Islet precursor cell (in vitro differentiated cells): ENCODE results near the gene MRPL20.
"Not testable (repeated sequence)": the region's sequence is repeated elsewhere in the genome, so short reads cannot be mapped to it uniquely, and the experiment has no call there.

Experiments
- DNase-seq: peaks from one replicate; pipeline ENCODE4 v3.0.0-alpha.2; 2018

The MRPL20 gene

GRCh38 chr1:1406821-1407635 is at the start of gene MRPL20:
TSS of gene MRPL20 (minus strand) at chr1:1407293. CDS start at chr1:1407217, 76 bp downstream.
- peak; percentile 96 for DNase-seq

DNA sequence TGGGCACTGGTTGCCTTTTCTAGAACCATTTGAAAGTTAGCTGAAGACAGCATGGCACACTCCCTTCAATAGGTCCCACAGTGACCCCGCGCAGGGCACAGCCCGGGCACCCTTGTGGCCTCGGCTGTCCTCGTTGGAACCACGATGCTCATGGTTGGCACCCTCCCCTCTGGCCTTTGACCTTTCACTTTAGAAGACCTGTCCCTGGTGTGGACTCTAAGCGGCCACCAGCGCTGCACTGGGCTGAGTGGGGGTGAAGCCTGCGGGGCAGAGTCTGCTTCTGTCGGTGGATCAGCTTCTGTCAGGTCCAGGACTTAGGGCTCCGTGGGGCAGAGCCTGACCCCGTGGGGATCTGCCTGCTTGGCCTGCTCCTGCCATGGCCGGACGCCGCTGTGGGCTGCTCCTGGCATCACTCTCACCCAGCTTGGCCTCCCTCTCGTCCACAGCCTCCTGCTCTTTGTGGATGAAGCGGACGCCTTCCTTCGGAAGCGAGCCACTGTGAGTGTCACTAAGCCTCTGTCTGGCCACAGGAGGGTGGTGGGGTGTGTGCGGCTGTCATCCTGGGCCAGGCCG is 49.7 kb upstream of the MRPL20 start:
- not testable (repeated sequence) for DNase-seq

GRCh38 chr1:1455934-1456333 is 48.8 kb upstream of the MRPL20 start:
- DNase-seq, result not testable (repeated sequence)

GRCh38 chr1:1455366-1455884 is 48.3 kb upstream of the MRPL20 start:
- no peak for DNase-seq

- DNase-seq, result not testable (repeated sequence)
Observed at GRCh38 chr1:1454286-1455056, 47.4 kb upstream of the MRPL20 start.

DNA sequence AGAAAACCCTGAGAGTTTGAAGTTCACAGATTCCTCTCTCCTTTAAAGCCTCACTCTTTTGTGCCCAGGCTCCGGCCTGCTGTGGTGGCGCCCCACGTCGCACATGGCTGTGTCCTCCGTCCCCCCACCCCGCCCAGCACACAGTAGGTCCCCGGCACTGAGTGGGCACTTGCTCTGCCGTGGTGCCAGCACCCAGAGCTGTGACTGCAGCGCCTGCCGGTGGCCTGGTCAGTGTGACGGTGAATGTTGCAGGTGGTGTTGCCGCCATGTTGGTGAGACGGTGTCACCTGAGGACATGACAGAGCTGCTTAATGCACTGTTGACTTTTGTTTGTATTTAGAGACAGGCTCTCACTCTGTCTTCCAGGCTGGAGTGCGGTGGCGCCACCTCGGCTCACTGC is 45.8 kb upstream of the MRPL20 start:
- DNase-seq, result no peak

GRCh38 chr1:1452365-1452739 is 45.3 kb upstream of the MRPL20 start:
- DNase-seq, result not testable (repeated sequence)

GRCh38 chr1:1451696-1452364 is 44.7 kb upstream of the MRPL20 start:
- DNase-seq, result no peak

GRCh38 chr1:1450616-1451015 is 43.5 kb upstream of the MRPL20 start:
- not testable (repeated sequence) for DNase-seq

DNA sequence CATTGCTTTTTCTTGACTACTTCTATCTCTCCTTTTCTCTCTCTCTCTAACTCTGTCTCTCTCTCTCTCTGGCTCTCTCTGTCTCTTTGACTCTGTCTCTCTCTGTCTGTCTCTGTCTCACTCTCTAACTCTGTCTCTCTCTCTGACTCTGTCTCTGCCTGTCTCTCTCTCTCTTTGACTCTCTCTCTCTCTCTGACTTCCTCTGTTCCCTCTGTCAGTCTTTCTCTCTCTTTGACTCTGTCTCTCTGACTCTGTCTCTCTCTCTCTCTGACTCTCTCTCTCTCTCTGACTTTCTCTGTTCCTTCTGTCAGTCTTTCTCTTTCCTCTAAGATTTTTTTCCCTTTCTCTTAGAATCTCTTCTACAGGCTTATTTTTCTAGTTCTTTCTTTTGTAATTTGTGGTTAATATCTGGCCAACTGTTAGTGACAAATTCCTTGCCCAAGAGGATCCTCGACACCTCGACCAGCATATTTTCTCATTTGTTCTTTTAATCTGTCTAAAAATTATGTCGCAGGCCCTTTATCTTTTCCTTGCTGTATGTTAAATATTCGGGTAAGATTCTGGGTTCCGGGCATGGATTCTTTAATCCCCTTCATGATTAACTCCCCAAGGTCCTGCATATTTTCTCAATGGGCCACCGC is 42.1 kb upstream of the MRPL20 start, which contains the start of gene ATAD3C:
TSS of gene ATAD3C (plus strand) at position 591 of the 641 bp plus-strand sequence. CDS start 995 bp downstream, outside the sequence.
- DNase-seq, result no peak

GRCh38 chr1:1446631-1447030 is 39.5 kb upstream of the MRPL20 start:
- DNase-seq, result not testable (repeated sequence)

DNA sequence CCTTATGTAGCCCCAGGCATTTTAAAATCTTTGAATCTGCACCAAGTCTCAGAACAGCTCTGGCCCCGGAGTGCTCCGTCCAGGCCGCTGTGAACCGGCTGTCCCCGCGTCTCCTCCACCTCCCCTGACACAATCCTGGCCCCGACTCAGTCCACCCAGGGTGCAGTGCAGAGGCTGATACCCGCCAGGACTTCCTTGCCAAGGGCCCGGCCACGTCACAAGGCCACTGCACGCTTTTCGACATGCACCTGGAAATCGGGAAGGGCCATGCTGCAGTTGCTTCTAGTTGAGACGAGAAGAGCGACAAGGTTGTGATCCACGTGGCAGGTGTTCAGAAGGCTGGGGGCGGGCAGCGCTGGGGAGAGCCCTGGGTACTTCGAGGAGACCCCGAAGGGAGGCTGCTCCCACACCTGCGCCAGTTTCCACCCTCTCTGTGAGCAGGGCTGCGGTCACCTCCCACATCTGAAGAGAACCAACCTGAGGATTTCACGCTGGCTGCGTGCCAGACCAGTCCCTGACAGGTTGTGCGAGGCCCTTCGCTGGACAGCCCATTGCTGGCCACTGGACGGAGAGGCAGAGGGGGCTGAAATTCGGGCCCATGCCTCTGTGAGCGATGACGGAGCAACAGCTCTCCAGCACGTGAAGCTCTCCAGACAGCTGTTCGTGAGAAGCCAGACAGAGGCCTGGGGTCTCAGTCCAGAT is 35.1 kb upstream of the MRPL20 start:
- no peak for DNase-seq

DNA sequence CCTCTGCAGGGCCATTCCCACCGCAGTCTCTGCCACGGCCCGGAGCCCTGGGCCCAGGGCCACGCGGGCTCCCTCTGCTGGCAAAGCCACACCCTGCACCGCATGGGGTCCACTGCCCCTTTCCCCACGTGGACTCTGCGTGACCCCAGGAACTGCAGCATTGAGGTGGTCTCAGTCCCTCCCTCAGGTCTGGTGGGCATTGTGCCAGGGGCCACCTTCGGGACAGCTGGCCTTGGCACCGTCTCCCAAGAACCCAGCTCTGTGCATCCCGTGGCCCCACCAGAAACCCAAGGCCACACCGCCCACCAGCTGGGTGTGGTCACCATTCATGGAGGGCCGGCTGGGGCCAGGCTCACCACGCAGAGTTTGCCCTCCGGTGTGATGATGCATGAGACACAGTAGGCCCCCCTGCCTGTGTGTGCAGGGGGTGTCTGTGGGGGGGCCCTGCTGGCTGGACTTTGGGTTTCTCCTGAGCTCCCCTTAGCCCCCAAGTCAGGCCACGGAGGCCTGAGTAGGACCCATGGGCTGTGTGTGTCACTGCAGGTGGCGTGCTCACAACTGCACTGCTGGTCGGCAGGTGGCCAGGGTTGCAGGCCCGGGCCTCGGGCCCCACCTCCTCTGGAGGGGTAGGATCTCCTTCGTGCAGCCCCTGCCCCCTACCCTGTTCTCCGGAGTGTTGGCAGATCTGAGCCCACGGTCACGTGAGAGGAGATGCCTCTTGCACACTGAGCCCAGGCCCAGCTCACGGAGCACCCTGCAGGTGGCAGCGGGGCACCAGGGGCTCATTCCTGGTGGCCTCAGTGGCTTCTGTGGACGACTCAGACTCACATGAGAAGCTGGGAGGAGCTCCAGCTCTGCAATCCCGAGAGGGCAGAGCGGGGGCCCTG is 34.2 kb upstream of the MRPL20 start:
- DNase-seq, result no peak

- no peak for DNase-seq
Observed at GRCh38 chr1:1440262-1441001, 33.3 kb upstream of the MRPL20 start.

DNA sequence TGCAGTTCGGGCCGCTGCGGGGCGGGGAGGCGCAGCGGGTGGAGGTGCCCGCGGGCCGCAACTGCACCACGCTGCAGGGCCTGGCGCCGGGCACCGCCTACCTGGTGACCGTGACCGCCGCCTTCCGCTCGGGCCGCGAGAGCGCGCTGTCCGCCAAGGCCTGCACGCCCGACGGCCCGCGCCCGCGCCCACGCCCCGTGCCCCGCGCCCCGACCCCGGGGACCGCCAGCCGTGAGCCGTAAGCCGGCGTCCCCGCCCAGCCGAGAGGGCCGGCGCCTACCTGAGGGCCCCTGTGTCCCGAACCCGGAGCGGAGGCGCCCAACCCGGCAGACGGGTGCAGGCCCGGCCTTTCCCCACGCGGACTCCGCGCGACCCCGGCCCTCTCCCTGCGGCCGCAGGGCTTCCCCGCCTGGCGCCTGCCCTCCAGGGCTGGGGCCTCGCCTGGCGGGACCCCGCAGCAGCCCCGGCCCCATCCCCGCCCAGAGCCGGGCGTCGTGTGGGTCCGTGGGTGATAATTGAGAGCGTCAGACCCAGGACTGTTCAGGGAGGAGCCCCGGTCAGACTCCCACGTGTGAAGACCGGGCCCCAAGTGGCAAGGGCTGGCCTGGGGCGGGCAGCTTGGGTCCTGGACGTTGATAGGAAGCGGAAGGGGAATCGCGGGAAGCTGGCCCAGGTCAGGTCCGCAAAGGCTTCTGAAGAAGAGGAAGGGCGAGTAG is 32.6 kb upstream of the MRPL20 start:
- no peak for DNase-seq

GRCh38 chr1:1438531-1439381 is 31.7 kb upstream of the MRPL20 start:
- no peak for DNase-seq

- no peak for DNase-seq
Observed at GRCh38 chr1:1437904-1438376, 30.8 kb upstream of the MRPL20 start.
